ENCODE results near the gene STAC. TPM values are rescaled to one million over a fixed set of nuclear protein-coding genes. Genes with fewer than 3 reads are reported as not detected.
"Not testable (repeated sequence)": the region's sequence is repeated elsewhere in the genome, so short reads cannot be mapped to it uniquely, and the experiment has no call there.

Gene STAC
- total RNA-seq, 4 donors from 2014 or later = 0.87 to 1.7 (median 1.6) TPM

DNA sequence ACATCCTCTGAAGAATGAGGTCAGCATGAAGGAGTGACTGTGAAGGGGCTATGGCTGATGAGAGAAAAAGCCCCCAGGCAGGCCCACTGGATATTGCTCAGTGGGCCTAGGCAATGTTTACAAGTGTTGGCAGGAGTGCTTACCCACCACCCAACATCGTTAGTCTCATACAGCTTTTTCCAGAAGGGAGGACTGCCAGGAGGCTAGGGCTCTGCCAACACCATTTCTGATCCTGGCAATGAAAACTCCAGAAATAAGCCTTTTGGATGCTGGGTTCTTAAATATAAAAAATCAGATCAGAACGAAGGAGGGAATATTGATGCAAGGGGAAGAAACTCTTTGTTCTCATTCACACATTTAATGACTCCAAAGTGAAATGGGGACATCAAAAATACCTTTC lies 194.9 kb downstream of the STAC start:
- H3K9me3 ChIP-seq = no peaks in the 10 kb centered on the region
- TF ChIP-seq POLR2A (IDR thresholded peaks at IDR 0.05) = no peak
- TF ChIP-seq, protein P1, sequence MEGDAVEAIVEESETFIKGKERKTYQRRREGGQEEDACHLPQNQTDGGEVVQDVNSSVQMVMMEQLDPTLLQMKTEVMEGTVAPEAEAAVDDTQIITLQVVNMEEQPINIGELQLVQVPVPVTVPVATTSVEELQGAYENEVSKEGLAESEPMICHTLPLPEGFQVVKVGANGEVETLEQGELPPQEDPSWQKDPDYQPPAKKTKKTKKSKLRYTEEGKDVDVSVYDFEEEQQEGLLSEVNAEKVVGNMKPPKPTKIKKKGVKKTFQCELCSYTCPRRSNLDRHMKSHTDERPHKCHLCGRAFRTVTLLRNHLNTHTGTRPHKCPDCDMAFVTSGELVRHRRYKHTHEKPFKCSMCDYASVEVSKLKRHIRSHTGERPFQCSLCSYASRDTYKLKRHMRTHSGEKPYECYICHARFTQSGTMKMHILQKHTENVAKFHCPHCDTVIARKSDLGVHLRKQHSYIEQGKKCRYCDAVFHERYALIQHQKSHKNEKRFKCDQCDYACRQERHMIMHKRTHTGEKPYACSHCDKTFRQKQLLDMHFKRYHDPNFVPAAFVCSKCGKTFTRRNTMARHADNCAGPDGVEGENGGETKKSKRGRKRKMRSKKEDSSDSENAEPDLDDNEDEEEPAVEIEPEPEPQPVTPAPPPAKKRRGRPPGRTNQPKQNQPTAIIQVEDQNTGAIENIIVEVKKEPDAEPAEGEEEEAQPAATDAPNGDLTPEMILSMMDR (IDR thresholded peaks at IDR 0.05 in 4 of 5, conservative IDR thresholded peaks at IDR 0.05 in 1 of 5) = no peak
- intact Hi-C loops (cut with DNase I; ENCODE audit: low total_unique reads) = no loop called here
- no peak for ATAC-seq
- no peaks in the 10 kb centered on the region for H3K27me3 ChIP-seq
- no peaks in the 10 kb centered on the region for H3K36me3 ChIP-seq
- DNase-seq = no peak
- in situ Hi-C loops (cut with MboI; ENCODE audit: low sequenced_read_pairs in 4 of 4) = no loop called here
- no peaks in the 10 kb centered on the region for H3K4me1 ChIP-seq
- H3K4me3 ChIP-seq = no peak overlapping the region
- no peak overlapping the region for H3K27ac ChIP-seq

DNA sequence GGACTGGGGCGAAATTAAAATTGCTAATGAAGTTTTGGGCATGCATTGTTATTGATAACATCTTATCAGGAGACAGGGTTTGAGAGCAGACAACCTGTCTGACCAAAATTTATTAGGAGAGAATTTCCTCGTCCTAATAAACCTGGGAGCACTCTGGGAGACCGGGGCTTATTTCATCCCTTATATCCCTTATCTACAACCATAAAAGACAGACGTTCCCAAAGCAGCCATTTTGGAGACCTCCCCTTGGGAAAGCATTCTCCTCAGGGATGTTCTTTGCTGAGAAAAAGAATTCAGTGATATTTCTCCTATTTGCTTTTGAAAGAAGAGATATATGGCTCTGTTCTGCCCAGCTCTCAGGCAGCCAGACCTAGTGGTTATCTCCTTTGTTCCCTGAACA lies 198.1 kb downstream of the STAC start:
- in situ Hi-C loops (cut with MboI; ENCODE audit: low sequenced_read_pairs in 4 of 4); H3K4me3 ChIP-seq; DNase-seq; intact Hi-C loops (cut with DNase I; ENCODE audit: low total_unique reads); H3K36me3 ChIP-seq; ATAC-seq; H3K27ac ChIP-seq; H3K27me3 ChIP-seq; H3K4me1 ChIP-seq; H3K9me3 ChIP-seq: not testable (repeated sequence)

DNA sequence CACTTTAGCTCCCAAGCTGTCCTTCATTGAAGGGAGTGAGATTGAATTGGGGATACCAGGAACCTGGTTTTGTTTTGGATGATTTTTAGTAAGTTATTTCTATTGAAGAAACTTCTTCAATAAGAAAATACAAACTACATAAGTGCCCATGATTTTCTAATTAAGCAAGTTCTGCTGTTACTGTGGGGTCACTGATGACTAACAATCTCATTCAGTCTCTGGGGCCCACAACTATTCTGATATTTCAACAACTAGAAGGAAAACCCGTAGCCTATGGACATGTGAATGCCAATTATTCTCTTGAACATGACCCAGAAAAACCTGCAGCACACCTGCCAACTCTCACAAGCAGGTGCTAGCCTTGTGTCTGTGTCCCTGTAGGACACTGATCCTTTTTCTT lies 199.4 kb downstream of the STAC start:
- no peak overlapping the region for H3K4me3 ChIP-seq
- no peak for ATAC-seq
- no peak for TF ChIP-seq POLR2A (IDR thresholded peaks at IDR 0.05)
- TF ChIP-seq, protein P1 (IDR thresholded peaks at IDR 0.05 in 4 of 5, conservative IDR thresholded peaks at IDR 0.05 in 1 of 5) = no peak
- DNase-seq = no peak
- in situ Hi-C loops (cut with MboI; ENCODE audit: low sequenced_read_pairs in 4 of 4) = no loop called here
- no peaks in the 10 kb centered on the region for H3K9me3 ChIP-seq
- peaks cover 0 to 3% of the 10 kb centered on the region in 2 donors for H3K4me1 ChIP-seq
- no peaks in the 10 kb centered on the region for H3K27me3 ChIP-seq
- no peaks in the 10 kb centered on the region for H3K36me3 ChIP-seq
- intact Hi-C loops (cut with DNase I; ENCODE audit: low total_unique reads) = no loop called here
- H3K27ac ChIP-seq = no peak overlapping the region

DNA sequence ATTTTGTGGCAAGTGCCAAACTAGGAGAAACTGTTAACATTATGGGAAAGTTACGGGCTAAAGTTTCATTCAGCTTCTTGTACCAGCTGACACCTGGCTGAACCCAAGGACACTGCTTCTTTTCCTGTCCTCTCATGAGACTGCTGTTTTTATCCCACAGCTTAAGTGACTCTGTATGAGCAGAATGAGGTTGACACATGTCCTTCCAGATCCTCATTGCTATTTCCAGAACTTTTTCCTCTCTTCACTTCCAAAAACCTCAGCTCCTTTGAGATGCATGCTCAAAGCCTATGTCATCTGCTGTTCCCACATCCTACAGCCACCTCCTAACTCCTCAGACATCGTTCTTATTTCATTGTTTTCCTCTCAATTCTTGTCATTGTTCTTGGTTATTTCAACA lies 200.4 kb downstream of the STAC start:
- Histone ChIP-seq H3K9me3 (no peaks in the 10 kb centered on the region), H3K4me3 (no peak overlapping the region), H3K27ac (no peak overlapping the region), H3K27me3 (no peaks in the 10 kb centered on the region), H3K36me3 (no peaks in the 10 kb centered on the region), H3K4me1 (peaks cover 0 to 3% of the 10 kb centered on the region in 2 donors)
- no peak for ATAC-seq
- in situ Hi-C loops (cut with MboI; ENCODE audit: low sequenced_read_pairs in 4 of 4) (no loop called here), intact Hi-C loops (cut with DNase I; ENCODE audit: low total_unique reads) (no loop called here)
- DNase-seq = no peak
- TF ChIP-seq POLR2A (IDR thresholded peaks at IDR 0.05) = no peak
- TF ChIP-seq, protein P1 (IDR thresholded peaks at IDR 0.05 in 4 of 5, conservative IDR thresholded peaks at IDR 0.05 in 1 of 5) = no peak

DNA sequence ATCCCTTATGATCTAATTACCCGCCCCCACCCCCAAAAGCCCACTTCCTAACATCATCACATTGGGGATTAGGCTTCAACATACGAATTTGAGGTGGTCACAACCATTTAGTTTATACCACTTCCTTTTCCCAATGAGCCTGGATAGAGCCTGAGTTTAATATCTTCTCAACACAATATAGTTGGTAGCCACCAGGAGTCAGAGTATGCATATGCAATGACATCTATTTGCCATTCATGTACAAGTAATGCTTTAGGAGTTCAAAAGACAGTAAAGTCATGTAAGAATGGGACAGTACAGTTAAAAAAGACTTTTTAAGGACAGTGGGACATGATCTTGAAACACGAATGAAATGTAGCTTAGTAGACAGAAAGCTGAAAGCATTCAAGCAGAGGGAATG lies 211.7 kb downstream of the STAC start:
- Histone ChIP-seq H3K27ac (no peak overlapping the region), H3K36me3 (no peaks in the 10 kb centered on the region), H3K4me3 (no peak overlapping the region), H3K27me3 (no peaks in the 10 kb centered on the region), H3K4me1 (no peaks in the 10 kb centered on the region), H3K9me3 (no peaks in the 10 kb centered on the region)
- TF ChIP-seq, protein P1 (IDR thresholded peaks at IDR 0.05 in 4 of 5, conservative IDR thresholded peaks at IDR 0.05 in 1 of 5) = no peak
- no peak for TF ChIP-seq POLR2A (IDR thresholded peaks at IDR 0.05)
- intact Hi-C loops (cut with DNase I; ENCODE audit: low total_unique reads) = no loop called here
- ATAC-seq (no peak), DNase-seq (no peak)
- in situ Hi-C loops (cut with MboI; ENCODE audit: low sequenced_read_pairs in 4 of 4) = no loop called here

All from gastrocnemius medialis (tissue), 4 donors.